ENCODE results near the gene RUSF1.
"Not testable (repeated sequence)": the region's sequence is repeated elsewhere in the genome, so short reads cannot be mapped to it uniquely, and the experiment has no call there.

The RUSF1 gene

GRCh38 chr16:31507929-31508705, at the start of gene RUSF1:
TSS of gene RUSF1 (minus strand) at chr16:31508391. CDS start at chr16:31508373, 18 bp downstream.
- peak; percentile 95 for DNase-seq

GRCh38 chr16:31542763-31543162, 34.6 kb upstream of the RUSF1 start:
- no peak for DNase-seq

GRCh38 chr16:31539762-31540161, 31.6 kb upstream of the RUSF1 start:
- DNase-seq, result not testable (repeated sequence)

GRCh38 chr16:31538243-31538598, 30.0 kb upstream of the RUSF1 start:
- not testable (repeated sequence) for DNase-seq

- peak; percentile 44 for DNase-seq
Measured at GRCh38 chr16:31537362-31538242, 29.4 kb upstream of the RUSF1 start.

GRCh38 chr16:31536804-31537361, 28.7 kb upstream of the RUSF1 start:
- no peak for DNase-seq

- DNase-seq, result no peak
Measured at GRCh38 chr16:31535737-31536136, 27.5 kb upstream of the RUSF1 start.

GRCh38 chr16:31532896-31533295, 24.7 kb upstream of the RUSF1 start:
- no peak for DNase-seq

GRCh38 chr16:31532120-31532519, 23.9 kb upstream of the RUSF1 start:
- DNase-seq, result no peak

GRCh38 chr16:31531096-31531495, 22.9 kb upstream of the RUSF1 start:
- DNase-seq, result no peak

GRCh38 chr16:31530405-31530804, 22.2 kb upstream of the RUSF1 start:
- DNase-seq, result no peak

GRCh38 chr16:31529937-31530312, 21.7 kb upstream of the RUSF1 start:
- no peak for DNase-seq

- DNase-seq, result peak; percentile 84
Measured at GRCh38 chr16:31529108-31529936, 21.1 kb upstream of the RUSF1 start.

GRCh38 chr16:31528523-31529107, 20.4 kb upstream of the RUSF1 start:
- no peak for DNase-seq

GRCh38 chr16:31527734-31528274, 19.6 kb upstream of the RUSF1 start, which contains the start of gene AHSP:
TSS of gene AHSP (plus strand) at chr16:31527900. CDS start at chr16:31528140, 240 bp downstream.
- no peak for DNase-seq

GRCh38 chr16:31525113-31525512, 16.9 kb upstream of the RUSF1 start:
- DNase-seq, result no peak

- DNase-seq, result not testable (repeated sequence)
Measured at GRCh38 chr16:31523768-31524167, 15.6 kb upstream of the RUSF1 start.

- DNase-seq, result no peak
Measured at GRCh38 chr16:31522071-31522470, 13.9 kb upstream of the RUSF1 start.

GRCh38 chr16:31521368-31521767, 13.2 kb upstream of the RUSF1 start:
- DNase-seq, result no peak

- no peak for DNase-seq
Measured at GRCh38 chr16:31519759-31520431, 11.7 kb upstream of the RUSF1 start.

- no peak for DNase-seq
Measured at GRCh38 chr16:31517800-31518402, 9.7 kb upstream of the RUSF1 start.

Data from left hindlimb (tissue), 1 donor.